ENCODE results near the gene CEACAM16.
"Not testable (repeated sequence)": the region's sequence is repeated elsewhere in the genome, so short reads cannot be mapped to it uniquely, and the experiment has no call there.

GRCh38 chr19:44670027-44670426 lies 28.9 kb upstream of the CEACAM16 start:
- TF ChIP-seq POLR2AphosphoS5, CTCF, POLR2A, EP300 (IDR thresholded peaks at IDR 0.05): not testable (repeated sequence)

Measured in upper lobe of left lung (tissue), 4 donors.